CD4-positive, alpha-beta T cell treated with Interleukin-6 for 4 hours (primary cell): ENCODE data around the gene RTF2.
A peak's percentile ranks its signal among the peaks of the same experiment; 100 is the strongest.

Source experiments
- DNase-seq: peaks from one replicate; pipeline ENCODE4 v3.0.0-alpha.2; 2020; ENCODE audit warnings: mixed read lengths

RTF2 gene

GRCh38 chr20:56468316-56469076, at the start of gene RTF2:
Gene RTF2 (plus strand): TSS chr20:56468627. CDS start chr20:56468698, 71 bp downstream.
- DNase-seq: peak; percentile 94

DNA sequence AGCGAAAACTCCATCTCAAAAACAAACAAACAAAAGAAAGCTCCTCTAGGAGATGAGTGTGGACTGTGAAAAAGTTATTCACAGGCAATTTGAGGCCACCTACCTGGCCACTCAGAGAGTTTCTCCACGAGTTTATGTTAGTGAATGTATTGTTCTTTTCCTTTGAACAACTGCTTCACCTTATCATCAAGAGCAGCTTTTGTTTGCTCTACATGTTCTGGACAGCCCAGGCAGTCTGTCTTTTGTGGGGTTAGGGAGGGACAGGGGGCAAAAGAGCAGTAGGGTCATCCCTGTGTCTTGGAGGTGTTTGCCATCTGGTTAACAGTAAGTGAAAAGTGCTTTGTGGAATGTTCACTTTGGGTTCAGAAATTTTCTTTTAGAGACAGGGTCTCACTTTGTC, 48.4 kb upstream of the RTF2 start:
- no peak for DNase-seq

DNA sequence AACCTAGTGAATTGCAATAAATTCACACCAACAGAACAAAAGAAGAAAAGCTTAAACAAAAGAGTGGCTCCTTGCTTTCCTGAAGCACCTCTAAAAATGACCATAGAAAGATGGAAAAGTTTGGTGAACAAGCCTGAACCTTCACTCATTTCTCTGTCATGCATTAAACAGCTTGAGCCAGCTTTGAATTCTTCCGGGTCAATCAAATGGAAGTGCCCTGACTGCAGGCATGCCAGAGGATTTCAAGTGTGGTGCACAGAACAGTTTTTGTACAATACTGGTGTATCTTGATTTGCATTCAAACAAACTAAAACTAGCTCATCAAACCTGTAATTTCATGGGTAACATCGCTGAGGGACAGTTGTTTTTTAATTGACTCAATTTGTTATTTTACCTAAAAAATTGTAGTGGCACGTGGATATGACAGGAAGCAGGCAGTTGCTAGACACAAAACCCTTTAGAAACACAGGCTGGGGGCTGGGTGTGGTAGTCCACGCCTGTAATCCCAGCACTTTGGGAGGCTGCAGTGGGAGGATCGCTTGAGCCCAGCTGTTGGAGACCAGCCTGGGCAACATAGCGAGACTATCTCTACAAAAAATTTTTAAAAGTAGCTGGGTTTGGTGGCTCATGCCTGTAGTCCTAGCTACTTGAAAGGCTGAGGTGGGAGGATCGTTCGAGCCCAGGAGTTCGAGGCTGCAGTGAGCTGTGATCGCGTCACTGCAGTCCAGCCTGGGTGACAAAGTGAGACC, 47.3 kb upstream of the RTF2 start:
- DNase-seq: peak; percentile 32

DNA sequence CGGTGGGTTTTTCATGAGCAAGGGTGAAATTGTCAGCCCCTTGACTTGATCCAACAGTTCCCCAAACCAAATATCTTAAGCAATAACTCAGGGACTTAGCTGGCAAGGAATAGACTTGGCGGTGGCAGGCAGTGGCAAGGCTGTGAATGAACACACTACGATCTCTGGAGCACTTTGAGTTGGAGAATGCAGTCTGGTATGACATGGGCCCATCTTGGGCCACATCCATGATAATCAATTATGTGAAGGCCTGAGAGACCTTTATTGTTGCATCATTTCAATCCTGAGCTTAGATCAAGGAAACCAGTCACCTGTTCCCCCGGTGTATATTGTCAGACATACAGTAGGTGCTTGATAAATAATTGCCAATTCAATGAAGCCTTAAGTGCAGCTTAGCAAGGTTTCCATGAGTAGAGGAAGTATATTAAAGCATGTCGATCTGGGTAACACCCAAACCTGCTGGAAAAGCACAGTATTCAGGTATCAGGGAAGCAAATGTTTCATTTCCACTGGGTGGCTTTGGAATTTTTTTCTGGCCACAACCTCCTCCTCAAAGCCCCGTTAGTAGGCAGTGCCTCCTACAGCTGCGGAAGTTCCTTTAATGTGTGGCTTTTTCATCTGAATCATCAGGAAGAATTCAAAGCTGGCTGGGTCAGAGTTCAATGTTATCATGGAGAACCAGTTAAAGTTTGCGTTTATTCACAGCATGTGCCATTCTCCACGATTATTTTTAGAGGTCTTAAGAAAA, 46.2 kb upstream of the RTF2 start:
- peak; percentile 25 for DNase-seq

GRCh38 chr20:56422824-56423189, 45.6 kb upstream of the RTF2 start:
- DNase-seq: no peak

GRCh38 chr20:56423211-56423610, 45.2 kb upstream of the RTF2 start:
- no peak for DNase-seq

- DNase-seq: no peak
Measured at GRCh38 chr20:56423886-56424285, 44.5 kb upstream of the RTF2 start.

DNA sequence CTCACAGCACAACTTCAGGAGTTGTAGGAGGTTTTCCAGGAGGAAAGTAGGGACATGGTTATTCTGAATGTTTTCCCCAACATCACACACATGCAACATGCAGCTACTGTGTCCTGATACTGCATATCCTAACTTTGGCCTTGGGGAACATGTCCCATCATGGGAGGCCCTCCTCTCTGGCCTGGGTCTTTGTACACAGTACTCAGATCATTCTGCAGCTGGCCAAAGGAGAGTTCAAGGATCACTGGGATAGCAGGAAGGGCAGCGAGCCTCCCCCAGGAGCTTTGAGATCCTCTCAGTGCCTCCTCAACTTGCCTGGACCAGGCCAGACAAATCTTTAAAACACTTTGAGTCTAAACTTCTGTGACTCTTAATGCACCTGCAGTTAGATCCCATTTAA, 43.5 kb upstream of the RTF2 start:
- no peak for DNase-seq

- no peak for DNase-seq
Measured at GRCh38 chr20:56426026-56426425, 42.4 kb upstream of the RTF2 start.

GRCh38 chr20:56426926-56427325, 41.5 kb upstream of the RTF2 start:
- DNase-seq: no peak

- no peak for DNase-seq
Measured at GRCh38 chr20:56427797-56428196, 40.6 kb upstream of the RTF2 start.

- no peak for DNase-seq
Measured at GRCh38 chr20:56428410-56428809, 40.0 kb upstream of the RTF2 start.

GRCh38 chr20:56428881-56429280, 39.5 kb upstream of the RTF2 start:
- no peak for DNase-seq

DNA sequence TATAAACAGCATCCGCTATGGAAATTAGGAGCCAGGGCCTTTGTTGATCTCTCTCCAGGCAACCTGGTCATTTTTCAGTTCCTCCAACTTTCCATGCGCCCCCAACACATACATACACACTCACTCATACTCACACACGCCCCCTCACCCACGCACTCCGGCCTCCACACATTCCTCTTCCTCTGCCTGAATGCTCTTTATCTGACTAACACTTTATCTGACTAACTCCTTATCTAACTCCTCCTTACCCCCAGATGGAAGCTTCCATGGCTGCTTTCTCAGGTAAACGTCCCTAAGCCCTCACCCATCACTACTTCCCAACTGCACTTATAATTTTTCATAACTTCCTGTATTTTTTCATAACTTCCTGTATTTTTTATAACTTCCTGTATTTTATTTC, 38.9 kb upstream of the RTF2 start:
- peak; percentile 33 for DNase-seq

GRCh38 chr20:56429941-56430340, 38.5 kb upstream of the RTF2 start:
- no peak for DNase-seq

DNA sequence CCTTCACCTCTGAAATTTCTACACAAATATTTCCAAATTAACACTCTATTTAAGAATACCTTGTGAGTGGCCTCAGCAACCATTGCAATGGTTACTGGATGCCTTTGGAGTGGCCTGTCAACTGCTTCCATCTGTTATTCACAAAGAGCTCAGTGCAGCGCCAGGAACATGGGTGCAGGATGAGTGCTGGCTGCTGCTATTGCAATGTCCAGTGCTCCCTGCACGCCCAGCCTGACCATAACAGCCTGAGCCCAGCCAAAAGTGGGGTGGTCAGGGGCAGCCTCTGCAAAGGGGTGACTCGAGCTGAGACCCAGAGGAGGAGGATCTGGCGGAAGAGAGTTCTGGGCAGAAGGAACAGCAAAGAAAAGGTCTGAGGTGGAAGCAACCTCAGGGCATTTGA, 38.0 kb upstream of the RTF2 start:
- no peak for DNase-seq

- no peak for DNase-seq
Measured at GRCh38 chr20:56430957-56431356, 37.5 kb upstream of the RTF2 start.

DNA sequence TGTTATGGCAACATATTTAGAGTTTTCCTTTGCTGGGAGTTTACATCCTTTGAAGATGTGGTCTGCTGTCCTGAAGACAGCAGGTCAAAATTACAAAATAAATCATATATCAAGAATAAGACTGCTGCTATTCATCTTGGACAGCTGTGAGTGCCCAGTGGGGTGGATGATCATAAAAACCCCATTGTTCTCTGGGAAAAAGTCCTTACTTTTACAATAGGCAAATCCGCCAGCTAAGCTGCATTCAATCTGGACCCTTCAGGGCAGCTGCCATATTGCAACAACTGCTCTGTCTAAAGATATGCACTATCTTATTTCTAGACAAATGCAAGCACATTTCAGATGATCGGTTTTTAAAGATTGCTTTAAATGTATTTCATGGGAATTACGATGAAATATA, 37.0 kb upstream of the RTF2 start:
- DNase-seq: no peak

DNA sequence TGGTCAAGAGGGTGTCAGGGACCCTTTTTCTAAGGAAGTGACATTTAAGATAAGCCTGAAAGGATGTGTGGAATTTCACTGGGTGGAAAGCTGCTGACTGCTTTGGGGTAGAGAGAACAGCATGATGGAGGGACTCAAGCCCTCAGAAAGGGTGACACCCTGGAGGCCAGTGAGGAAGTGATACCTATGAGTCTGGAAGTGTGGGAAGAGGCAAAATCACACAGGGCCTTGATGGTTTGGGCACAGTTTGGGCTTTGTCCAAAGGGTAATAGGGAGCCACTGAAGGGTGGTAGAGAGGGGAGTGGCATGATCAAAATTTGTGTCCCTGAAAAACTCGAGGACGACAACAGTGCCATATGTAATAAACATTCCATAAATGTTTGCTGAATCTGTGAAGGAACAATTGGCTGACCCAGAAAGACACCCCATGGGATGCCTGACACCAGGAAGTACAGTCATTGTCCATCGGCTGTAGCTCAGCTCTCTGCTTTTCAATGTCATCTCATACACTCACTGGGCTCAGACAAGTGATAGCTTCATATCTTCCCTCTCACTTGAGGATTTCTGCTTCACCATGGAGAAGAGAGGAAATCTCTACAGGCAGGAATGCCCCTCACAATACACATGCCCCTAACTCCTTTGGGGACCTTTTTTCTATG, 35.1 kb upstream of the RTF2 start:
- no peak for DNase-seq

DNA sequence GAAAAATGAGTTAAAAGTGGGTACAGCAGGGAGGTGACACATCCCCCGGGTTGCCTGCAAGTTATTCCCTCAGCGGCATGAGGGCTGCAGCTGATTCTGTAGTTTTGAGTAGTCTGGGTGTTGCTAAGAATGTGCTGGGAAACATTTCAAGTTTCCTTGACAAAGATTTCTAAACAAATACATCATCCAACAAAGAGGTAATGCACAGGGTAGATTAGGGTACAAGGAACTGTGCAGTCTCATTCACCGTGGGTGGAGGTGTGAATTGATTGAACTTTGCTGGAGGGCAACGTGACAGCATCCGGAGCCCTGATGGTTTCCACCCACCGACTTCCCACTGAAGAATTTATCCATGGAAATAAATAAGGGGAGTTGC, 34.6 kb upstream of the RTF2 start:
- no peak for DNase-seq

DNA sequence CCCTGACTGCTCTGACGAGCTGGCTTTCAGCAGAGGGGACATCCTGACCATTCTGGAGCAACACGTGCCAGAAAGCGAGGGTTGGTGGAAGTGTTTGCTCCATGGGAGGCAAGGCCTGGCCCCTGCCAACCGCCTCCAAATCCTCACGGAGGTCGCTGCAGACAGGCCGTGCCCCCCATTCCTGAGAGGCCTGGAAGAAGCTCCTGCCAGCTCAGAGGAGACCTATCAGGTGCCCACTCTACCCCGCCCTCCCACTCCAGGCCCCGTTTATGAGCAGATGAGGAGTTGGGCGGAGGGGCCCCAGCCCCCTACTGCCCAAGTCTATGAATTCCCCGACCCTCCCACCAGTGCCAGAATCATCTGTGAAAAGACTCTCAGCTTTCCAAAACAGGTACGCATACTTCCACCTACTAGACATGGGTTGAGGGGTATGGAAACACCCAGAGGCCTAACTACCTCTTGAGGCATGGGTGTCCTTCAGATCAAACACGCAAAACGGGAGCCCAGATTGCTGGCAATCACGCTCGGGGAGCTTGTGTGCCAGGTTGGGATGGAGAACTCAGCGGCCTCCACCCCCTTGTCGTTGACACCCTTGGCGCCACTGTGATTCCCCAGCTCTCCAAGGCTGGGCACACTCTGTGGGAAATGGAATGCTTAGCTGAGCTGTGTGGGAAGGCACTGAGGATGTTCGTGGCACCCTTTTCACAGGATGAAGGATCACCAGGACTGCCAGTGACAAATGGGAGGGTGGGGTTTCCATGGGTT, 31.0 kb upstream of the RTF2 start:
- DNase-seq: no peak

DNA sequence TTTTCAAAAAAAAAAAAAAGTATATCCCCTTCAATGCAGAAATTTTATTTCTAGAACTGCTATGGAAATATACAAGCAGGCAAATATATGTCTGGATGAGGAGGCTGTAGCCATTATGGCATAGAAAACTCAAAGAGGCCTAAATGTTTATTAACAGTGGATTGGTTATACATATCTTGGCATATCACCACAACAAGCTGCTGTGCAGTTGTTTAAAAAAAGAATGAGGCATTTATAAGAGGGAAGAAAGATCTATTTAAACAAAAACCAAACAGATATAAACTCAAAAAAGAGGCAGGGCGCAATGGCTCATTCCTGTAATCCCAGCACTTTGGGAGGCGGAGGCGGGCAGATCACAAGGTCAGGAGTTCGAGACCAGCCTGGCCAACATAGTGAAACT, 30.1 kb upstream of the RTF2 start:
- DNase-seq: no peak
